Kidney capillary endothelial cell (primary cell): ENCODE results near the gene MRPL28.
"Not testable (repeated sequence)": the region's sequence is repeated elsewhere in the genome, so short reads cannot be mapped to it uniquely, and the experiment has no call there.

Experiments used
- DNase-seq: peaks from one replicate; pipeline ENCODE4 v3.0.0-alpha.2; 2018; ENCODE audit warnings: low spot score

MRPL28 gene

DNA sequence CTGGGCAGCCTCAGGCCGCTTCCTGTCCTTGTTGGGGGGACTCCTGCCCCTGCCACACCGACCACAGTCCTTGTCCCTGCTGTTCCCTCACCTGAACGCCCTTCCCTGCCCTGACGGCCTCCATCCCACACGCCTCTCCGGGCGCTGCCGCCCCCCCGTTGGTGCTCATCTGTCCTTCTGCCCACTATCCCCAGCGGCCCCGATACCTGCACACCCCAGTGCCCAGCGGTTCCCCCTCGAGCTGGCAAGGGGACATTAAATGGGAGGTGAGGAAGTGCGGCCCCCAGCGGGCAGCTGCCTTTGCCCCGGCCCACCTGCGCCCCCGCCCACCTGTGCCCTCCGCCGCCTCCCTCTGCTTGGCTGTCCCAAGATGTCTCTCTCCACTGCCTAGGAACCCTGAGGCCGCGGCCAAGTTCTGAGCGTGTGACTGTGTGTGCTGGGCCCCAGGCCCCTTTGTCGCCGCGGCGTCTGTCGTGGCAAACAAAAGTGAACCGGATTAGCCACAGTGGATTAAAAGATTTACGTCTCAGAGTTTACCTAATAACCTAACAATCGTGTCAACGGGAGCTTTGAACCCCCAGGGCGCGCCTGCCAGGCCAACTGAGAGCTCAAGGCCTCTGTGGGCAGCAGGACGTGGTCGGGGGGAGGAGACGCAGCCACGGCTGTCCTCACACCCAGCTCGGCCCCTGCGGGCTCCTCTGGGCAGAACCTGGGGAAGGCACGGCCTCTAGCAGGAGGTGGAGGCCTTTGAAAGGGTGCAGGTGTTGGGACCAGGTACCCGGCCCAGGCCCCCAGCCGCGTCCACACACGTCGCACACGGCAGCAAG lies 10.3 kb downstream of the MRPL28 start:
- DNase-seq: no peak

DNA sequence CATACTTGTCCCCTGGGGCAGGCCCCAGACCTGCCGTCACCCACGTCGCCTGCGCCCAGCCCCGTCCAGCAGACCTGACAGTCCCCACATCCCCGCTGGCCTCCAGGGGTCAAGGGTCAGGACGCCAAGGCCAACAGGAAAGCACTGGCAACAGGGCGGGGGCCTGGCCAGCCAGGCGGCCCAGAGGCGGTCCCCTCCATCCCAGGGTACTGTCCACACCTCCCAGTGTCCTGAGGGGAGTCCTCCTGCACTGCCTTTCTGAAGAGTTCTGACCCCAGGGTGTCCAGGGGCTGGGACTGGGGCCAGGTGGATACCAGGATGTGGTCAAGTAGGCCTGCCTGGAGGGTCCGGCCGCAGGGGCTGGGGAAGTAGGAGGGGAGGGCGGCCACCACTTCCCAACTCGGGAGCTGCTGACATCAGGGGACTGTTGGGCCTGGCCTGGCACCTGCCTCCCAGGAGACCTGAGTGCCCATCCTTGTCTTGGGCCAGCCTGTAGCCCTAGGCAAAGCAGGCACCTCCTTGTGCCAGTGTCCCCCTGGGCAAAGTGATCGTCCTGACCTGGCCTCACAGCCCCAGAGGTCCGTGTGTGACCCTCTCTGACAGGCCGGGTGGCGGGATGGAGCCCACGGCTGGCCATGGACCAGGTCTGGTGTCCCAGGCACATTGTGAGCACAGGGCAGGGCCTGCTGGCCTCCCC lies 11.1 kb downstream of the MRPL28 start:
- no peak for DNase-seq

DNA sequence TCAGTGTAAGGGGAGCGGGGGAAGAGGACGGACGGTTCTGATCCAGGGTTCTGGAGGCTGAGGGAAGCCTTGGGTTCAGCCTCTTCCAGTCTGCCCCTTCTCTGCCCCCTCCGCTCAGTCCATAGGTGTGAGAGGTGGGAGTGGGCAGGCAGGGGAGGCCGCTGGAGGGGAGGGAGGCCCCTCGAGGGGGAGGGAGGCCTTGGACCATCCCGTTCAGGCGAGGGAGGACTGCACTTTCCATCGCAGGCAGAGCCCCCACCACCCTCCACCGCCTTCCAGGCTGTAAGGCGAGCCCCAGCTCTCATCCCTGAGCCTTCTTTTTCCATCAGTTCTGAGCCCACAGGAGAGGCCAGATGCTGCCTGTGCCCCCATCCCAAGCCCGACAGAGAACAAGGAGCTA lies 13.6 kb downstream of the MRPL28 start:
- no peak for DNase-seq

DNA sequence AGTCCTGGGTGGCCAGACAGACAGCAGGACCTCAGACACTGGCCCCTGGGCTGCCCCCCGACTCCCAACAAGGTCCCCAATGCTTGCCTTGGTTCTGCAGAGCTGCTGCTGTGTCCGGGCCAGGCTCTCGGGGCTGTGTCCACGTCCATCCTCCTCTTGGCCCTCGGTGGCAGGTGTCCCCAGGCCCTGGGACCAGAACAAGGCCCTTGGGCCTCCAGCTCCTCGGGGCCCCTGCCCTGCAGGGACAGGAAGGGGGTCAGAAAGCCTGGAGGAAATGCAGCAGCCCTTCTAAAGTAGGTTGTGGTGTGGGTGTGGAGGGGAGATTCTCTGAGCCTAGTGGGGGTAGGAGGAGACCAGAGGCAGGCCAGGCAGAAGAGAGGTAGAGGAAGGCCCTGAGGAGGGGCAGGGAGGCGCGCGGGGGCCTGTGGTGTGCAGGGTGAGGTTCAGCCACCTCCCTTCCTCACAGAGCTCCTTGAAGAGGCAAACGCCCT lies 15.3 kb downstream of the MRPL28 start:
- DNase-seq: no peak

DNA sequence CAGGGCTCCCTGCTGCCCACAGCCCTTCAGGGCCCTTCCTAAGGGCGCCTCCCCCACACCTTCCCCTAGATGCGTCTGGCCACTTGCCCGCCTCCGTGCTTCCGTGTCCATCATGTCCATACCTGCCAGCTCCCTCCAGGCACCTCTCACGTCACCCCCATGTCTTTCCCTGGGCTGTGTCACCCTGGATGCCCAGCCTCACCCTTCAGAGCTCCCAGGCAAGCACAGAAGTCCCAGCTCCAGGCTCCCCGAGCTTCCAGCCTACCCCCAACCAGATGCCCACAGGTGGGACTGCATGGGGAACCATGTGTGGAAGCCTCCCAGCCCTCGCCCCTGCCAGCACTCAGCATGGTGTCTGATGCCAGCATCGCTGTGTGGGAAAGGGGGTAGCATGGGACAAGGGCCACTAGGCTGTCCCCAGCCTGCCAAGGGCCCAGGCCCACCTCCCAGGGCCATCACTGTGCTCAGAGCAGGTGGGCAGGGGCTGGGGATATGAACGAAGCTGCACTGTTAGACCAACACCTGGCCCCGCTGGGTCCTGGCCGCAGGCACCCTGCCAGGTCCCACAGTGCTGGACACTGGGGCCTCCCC lies 16.0 kb downstream of the MRPL28 start:
- DNase-seq: no peak

DNA sequence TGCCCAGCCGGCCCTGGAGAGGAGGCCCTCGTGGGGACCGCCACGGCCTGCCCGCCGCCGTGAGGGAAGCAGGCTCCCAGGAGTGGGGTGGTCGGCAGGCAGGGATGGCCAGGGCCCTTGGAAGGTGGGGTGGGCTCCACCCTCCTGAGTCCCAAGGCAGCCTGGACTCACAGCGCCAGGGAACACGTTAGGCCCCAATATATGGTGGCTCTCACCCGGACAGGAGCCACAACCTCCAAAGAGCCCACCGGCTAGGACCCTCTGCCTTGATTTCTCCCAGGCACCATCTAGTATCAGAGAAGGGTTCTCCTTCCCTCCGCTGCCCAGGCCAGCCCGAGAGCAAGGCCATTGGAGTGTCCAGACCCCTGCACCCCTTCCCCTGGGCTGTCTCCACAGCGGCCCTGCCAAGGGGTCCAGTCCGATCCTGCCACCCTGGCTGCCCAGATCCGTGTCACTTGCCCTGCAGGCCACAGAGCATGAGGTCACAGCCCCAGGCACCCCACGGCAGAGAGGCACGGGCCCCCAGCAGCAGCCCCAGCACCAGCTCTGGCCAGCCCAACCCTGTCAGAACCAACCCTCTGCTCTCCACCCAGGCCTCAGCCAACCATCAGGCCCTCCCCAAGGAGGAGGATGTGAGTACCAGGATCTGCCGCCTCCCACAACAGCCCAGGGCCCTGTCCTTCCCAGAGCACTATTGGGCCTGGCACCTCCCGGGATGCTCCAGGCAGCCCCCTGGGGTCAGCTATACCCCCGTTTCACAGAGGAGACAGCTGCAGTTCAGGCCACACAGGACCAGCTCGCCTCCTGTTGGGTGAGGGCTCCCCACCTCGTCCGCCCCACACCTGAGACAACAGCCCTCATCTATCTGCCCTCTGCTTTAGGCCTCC lies 16.7 kb downstream of the MRPL28 start:
- DNase-seq: no peak

DNA sequence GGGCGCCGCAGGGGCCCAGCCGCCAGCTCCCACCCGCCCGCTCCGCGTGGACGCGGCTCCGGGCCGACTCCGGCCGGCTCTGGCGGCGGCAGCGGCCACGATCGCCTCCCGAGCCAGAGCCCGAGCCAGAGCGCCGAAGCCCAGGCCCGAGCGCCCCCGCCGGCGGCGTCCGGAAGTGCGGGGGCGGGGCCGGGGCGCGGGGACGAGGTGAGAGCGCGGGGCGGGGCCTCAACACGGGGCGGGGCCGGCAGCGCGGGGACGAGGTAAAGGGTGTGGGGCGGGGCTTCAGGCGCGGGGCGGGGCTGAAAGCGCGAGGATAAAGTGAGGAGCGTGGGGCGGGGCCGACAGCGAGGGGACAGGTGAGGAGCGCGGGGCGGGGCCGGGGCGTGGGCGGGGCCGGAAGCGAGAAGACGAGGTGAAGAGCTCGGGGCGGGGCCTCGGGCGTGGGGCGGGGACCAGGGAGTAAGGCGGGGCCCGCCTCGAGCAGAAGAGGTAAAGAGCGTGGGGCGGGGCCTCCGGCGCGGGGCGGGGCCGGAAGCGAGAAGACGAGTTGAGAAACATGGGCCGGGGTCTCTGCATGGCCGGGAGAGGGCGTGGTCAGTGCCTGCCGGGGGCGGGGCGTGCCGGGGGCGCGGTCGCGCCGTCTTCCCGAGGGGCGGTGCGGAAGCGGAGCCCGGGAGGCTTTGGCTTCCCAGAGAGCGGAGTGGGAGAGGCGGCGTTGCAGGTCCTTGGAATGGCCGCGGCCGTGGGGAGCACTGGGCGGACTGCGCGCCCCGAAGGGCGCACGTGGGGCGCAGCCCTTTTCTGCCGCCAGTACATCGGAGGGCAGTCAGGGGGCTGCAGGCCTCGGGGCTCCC lies 17.6 kb downstream of the MRPL28 start, which contains the start of gene AXIN1:
AXIN1 (minus strand) TSS at position 177 of the 857 bp plus-strand sequence. CDS start 5,698 bp downstream, outside the sequence.
- peak; percentile 85 for DNase-seq

DNA sequence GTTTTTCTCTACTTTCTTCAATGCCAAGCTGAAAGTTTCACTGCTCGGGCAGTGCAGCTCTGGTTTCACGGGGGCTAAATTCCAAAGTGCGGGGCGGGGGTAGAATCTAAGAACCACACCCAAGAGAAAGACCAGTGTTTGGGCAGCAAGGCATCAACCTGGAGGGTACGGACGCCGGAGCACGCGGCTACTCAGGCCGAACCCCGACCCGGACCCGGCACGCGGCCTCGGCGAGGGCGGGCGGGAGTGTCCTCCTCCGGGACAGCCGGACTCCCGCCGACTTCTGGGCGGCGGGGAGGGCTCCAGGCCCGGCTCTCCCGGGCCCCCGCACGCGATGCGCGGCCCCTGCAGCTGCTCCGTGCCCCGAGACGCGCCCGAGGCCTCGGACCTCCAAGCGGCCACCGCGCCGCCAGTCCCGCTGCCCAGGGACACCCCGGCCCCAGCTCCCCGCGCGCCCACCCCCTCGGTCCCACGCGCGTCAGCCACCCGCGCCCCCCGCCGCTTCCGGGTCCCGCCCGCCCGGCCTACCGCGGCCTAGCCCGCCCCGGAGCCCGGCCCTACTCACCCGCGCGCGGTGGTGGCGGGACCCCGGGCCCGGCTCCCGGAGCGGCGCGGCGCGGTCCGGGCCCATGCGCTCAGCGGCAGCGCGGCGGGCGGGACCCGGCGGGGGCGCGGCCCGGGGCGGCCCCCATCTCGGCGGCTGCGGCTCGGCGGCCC lies 18.4 kb downstream of the MRPL28 start:
- no peak for DNase-seq

DNA sequence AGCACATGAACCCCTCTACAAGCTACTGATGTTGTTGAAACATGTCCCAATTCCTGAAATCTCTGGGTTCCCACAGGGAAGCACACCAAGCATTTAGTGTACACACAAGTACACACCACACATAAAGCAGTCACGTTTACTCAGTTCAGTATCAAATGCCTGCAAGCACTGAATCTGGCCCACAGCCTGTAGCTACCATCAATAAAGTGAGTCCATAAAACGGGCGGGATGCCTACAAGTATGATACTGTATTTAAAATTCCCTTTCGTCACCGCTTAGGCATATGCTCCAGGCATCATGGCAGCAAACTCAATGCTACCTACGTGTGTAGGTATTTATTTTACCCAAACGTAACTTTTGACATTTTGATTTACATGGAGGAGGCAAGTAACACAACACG lies 20.1 kb downstream of the MRPL28 start:
- DNase-seq: no peak

DNA sequence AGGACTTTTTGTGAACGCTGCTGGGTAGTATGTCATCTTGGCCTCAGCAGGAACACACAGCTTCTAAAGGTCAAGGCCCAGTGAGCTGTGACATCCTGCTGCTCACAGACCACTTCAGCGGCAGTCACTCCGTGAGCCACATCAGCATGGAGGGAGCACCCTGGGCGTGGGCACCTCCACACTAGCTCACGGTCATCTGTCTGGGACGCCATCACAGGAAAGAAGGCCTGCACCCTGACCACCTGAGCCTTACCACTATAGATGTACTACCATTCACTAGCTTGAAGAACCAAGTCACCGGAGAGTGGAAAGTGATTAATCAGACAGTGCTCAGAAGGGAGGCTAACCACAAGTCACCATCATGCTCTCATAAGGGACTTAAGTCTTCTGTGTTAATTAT lies 21.1 kb downstream of the MRPL28 start:
- DNase-seq: no peak

DNA sequence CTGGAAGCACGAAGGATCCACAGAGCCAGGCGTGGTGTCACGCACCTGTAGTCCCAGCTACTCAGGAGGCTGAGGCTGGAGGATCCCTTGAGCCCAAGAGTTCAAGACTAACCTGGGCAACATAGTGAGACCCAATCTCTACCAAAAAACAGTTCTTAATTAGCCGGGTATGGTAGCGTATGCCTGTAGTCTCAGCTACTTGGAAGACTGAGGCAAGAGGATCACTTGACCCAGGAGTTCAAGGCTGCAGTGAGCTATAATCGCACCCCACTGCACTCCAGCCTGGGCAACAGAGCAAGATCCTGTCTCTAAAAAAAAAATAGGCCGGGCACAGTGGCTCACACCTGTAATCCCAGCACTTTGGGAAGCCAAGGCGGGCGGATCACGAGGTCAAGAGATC lies 21.8 kb downstream of the MRPL28 start:
- DNase-seq: not testable (repeated sequence)

DNA sequence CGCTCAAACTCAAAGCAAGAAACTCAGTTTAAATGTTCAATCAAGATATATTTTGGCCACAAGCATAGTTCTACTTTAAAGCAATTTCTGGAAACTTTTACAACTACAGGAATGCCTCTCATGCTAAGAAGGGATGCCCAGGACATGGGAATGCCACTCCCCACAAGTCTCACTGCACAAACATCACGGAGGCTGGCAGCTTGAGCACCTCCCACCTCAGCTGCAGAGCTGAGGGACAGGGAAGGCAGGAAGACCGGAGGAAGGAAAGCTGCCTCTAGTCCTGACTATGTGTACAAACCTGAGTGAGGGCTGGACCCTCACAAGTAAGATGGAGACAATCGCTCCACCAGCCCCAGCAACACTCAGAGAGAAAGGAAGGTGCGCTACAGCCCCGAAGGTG lies 23.1 kb downstream of the MRPL28 start:
- DNase-seq: no peak

DNA sequence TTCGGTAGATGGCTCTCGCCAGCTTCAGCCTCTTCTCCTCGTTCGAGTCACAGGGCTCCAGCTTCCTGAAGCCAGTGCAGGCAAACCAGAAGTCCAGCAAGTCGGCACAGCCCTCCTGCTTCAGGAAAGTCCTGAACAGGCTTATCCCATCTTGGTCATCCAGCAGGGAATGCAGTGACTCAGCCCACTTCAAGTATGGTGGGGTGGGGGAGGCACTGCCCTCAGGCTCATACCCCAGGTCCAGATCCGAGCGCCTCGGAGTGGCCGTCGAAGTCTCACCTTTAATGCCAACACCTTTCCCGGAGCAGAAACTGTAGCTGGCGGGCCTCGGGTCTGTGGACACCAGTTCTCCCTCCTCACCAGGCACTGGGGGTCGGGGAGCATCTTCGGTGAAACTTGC lies 23.8 kb downstream of the MRPL28 start:
- no peak for DNase-seq

DNA sequence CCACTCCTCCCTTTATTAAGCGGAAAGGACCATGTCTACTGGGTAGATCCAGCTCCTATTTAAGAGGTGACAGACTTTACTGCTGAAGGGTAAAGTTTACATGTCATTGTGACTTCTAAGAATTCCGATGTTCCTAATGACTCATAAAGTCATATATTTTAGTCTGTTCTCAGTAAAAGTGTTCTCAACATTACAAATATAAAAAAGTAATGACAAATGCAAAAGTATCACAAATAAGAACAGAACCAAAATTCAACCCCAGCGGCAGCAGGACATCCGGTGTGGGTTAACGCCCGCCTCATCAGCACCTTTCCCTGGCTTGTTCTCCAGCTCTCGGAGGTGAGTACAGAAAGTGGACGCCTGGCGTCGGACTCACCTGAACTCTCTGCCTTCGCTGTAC lies 24.6 kb downstream of the MRPL28 start:
- no peak for DNase-seq

DNA sequence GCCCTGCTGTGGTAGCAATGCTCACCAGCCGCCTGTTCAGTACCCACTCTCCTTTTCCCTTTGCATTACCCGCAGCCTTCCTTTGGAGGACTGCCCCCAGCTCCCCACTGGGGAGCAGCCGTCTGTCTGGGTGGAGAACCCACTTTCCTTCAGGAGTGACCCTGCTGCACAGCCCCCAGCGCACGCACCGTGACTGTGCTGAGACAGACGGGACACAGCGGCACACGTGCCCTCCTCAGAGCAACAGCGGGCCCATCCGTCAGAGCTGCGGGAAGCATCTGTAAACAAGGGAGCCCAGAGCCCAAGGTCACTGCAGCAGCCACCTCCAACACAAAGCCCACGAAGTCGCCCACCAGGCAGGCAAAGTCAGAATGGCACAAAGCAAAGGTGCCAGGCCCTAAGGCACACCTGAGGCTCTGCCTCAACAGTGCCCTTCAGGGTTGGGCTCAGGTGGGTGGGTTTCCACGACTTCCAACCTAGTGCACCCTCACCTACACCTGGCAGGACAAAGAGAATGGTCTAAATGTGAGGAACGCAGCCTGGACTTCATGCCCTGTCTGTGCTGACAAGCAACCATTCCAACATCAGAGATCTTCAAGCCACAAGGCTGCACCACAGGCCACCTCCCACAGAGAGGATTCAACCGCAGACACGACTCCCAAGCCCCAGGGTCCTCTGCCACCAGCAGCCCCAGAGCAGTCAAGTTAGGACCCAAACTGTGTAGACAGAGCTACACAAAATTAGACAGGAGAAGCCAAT lies 27.7 kb downstream of the MRPL28 start:
- DNase-seq: no peak

DNA sequence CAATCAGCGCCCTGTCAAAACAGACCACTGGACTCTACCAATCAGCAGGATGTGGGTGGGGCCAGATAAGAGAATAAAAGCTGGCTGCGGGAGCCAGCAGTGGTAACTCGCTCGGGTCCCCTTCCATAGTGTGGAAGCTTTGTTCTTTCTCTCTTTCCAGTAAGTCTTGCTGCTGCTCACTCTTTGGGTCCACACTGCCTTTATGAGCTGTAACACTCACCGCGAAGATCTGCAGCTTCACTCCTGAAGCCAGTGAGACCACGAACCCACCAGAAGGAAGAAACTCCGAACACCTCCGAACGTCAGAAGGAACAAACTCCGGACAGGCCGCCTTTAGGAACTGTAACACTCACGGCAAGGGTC lies 28.4 kb downstream of the MRPL28 start:
- DNase-seq: not testable (repeated sequence)

DNA sequence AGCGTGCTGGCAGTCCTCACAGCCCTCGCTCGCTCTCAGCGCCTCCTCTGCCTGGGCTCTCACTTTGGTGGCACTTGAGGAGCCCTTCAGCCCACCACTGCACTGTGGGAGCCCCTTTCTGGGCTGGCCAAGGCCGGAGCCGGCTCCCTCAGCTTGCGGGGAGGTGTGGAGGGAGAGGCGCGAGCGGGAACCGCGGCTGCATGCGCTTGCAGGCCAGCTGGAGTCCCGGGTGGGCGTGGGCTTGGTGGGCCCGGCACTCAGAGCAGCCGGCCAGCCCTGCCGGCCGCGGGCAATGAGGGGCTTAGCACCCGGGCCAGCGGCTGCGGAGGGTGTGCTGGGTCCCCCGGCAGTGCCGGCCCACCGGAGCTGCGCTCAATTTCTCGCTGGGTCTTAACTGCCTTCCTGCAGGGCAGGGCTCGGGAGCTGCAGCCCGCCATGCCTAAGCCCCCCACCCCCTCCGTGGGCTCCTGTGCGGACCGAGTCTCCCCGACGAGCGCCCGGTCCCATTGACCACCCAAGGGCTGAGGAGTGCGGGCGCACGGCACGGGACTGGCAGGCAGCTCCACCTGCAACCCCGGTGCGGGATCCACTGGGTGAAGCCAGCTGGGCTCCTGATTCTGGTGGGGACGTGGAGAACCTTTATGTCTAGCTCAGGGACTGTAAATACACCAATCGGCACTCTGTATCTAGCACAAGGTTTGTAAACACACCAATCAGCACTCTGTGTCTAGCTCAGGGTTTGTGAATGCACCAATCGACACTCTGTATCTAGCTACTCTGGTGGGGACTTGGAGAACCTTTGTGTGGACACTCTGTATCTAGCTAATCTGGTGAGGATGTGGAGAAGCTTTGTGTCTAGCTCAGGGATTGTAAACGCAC lies 29.0 kb downstream of the MRPL28 start:
- DNase-seq: not testable (repeated sequence)

DNA sequence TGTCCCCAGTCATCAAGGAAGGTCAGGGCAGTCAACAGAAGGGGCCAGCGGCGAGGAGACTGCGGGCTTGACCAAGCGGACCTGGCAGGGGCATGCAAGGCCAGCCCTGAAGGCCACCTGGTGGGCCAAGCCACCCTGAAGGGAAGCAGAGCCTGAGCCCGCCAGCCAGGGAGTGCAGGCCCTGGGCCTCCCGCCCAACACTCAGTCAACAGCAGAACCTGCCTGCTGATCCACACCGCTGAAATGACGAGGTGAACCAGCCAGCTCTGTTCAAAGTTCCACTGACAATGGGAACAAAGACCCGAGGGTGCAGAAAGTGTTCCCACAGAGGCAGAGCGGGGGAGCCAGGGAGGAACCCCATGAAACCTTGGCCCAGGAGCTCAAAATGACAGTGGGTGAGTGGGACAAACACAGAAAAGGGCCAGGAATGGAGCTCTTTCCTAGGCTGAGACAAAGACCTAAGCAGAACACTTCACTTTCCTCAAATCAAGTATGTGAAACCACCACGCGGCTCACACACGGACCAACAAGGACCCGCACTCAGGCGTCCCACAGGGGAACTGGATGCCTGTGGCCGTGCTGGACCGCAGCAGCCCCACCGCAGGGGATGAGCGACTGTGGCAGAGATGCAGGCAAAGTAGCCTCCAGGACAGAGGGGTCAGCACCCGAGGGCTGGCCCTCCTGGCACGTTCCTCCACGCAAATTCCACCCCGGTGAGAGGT lies 29.8 kb downstream of the MRPL28 start:
- no peak for DNase-seq
